ENCODE measurements around the gene GPN3.
"Not testable (repeated sequence)": the region's sequence is repeated elsewhere in the genome, so short reads cannot be mapped to it uniquely, and the experiment has no call there.

Gene GPN3

DNA sequence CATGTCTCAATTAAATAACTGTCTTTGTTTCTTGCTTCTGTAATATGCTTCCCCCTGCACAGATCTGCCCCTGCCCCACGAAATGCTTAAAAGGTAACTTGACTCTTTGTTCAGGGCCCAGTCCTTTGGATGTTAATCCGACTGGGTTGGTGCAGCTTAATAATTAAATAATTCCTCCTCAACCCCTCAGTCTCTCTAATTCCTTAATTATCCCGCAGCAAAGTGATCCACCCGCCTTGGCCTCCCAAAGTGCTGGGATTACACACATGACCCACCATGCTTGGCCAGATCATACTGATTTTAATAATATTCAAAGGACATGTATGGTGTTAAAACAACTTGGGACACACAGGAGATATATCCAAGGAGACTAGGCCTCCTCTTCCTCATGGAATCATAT lies 46.4 kb downstream of the GPN3 start:
- no peaks in the 10 kb centered on the region for H4K20me1 ChIP-seq (ENCODE audit: insufficient read depth, low read length, poor library complexity, severe bottlenecking)

DNA sequence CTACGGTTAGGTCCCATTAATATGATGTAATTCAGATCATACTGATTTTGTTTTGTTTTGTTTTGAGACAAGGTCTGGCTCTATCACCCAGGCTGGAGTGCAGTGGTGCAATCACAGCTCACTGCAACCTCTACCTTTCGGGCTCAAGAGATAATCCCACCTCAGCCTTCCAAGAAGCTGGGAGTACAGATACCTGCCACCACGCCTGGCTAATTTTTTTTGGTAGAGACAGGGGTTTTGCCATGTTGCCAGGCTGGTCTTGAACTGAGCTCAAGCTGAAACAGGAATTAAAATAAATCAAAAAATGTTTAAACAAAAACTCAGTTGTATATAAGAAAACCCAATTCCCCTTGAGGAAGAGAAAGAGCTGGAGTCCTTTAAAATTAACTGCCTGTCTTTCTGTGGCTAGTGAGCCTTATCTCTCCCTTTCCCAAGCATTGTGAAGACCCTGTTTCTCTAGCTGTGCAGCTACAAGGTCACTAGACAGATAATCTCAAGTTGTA lies 46.8 kb downstream of the GPN3 start:
- Histone ChIP-seq H2AFZ (ENCODE audit: low read length) (no peak overlapping the region), H3K4me1 (ENCODE audit: insufficient read depth, low read length, poor library complexity, severe bottlenecking) (no peaks in the 10 kb centered on the region), H3K79me2 (ENCODE audit: insufficient read depth, low read length) (no peaks in the 10 kb centered on the region), H3K27me3 (ENCODE audit: insufficient read depth, low read length, poor library complexity, severe bottlenecking) (no peaks in the 10 kb centered on the region), H3K36me3 (ENCODE audit: insufficient read depth, low read length) (no peaks in the 10 kb centered on the region), H4K20me1 (ENCODE audit: insufficient read depth, low read length, poor library complexity, severe bottlenecking) (no peaks in the 10 kb centered on the region), H3F3A (ENCODE audit: low read depth) (no peaks in the 10 kb centered on the region), H3K4me2 (ENCODE audit: low read depth, low read length, poor library complexity, severe bottlenecking) (no peak overlapping the region), H3K9ac (ENCODE audit: low read depth, low read length, poor library complexity, severe bottlenecking) (no peak overlapping the region), H3K9me2 (replicated peaks; ENCODE audit: low read depth, low read length) (no peaks in the 10 kb centered on the region), H3K9me3 (ENCODE audit: insufficient read depth, low read depth, low read length) (no peaks in the 10 kb centered on the region), H3K4me3 (ENCODE audit: low read length, poor library complexity, severe bottlenecking) (no peak overlapping the region)
- no peak for TF ChIP-seq EZH2phosphoT487 (IDR thresholded peaks at IDR 0.05; ENCODE audit: borderline replicate concordance)
- TF ChIP-seq, protein P1, sequence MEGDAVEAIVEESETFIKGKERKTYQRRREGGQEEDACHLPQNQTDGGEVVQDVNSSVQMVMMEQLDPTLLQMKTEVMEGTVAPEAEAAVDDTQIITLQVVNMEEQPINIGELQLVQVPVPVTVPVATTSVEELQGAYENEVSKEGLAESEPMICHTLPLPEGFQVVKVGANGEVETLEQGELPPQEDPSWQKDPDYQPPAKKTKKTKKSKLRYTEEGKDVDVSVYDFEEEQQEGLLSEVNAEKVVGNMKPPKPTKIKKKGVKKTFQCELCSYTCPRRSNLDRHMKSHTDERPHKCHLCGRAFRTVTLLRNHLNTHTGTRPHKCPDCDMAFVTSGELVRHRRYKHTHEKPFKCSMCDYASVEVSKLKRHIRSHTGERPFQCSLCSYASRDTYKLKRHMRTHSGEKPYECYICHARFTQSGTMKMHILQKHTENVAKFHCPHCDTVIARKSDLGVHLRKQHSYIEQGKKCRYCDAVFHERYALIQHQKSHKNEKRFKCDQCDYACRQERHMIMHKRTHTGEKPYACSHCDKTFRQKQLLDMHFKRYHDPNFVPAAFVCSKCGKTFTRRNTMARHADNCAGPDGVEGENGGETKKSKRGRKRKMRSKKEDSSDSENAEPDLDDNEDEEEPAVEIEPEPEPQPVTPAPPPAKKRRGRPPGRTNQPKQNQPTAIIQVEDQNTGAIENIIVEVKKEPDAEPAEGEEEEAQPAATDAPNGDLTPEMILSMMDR (conservative IDR thresholded peaks at IDR 0.05; ENCODE audit: low read length), result no peak

More for the DNA sequence above, 46.4 kb downstream of the GPN3 start:
- TF ChIP-seq, protein P1 (conservative IDR thresholded peaks at IDR 0.05; ENCODE audit: low read length), result no peak
- TF ChIP-seq EZH2phosphoT487 (IDR thresholded peaks at IDR 0.05; ENCODE audit: borderline replicate concordance), result no peak
- Histone ChIP-seq H3K9me2 (replicated peaks; ENCODE audit: low read depth, low read length) (no peaks in the 10 kb centered on the region), H3K27me3 (ENCODE audit: insufficient read depth, low read length, poor library complexity, severe bottlenecking) (no peaks in the 10 kb centered on the region), H3K36me3 (ENCODE audit: insufficient read depth, low read length) (no peaks in the 10 kb centered on the region), H3K9ac (ENCODE audit: low read depth, low read length, poor library complexity, severe bottlenecking) (no peak overlapping the region), H3K4me3 (ENCODE audit: low read length, poor library complexity, severe bottlenecking) (no peak overlapping the region), H3K4me1 (ENCODE audit: insufficient read depth, low read length, poor library complexity, severe bottlenecking) (no peaks in the 10 kb centered on the region), H3K79me2 (ENCODE audit: insufficient read depth, low read length) (no peaks in the 10 kb centered on the region), H2AFZ (ENCODE audit: low read length) (no peak overlapping the region), H3K4me2 (ENCODE audit: low read depth, low read length, poor library complexity, severe bottlenecking) (no peak overlapping the region), H3F3A (ENCODE audit: low read depth) (no peaks in the 10 kb centered on the region), H3K9me3 (ENCODE audit: insufficient read depth, low read depth, low read length) (no peaks in the 10 kb centered on the region)

DNA sequence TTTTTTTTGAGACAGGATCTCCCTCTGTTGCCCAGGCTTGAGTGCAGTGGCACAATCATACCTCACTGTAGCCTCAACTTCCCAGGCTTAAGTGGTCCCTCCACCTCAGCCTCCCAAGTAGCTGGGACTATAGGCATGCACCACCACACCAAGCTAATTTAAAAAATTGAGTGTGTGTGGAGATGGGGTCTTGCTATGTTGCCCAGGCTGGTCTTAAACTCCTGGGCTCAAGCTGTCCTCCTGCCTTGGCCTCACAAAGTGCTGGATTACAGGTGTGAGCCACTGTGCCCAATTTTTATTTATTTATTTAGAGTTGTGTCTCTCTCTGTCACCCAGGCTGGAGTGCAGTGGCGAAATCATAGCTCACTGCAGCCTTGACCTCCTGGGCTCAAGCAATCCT lies 47.4 kb downstream of the GPN3 start:
- H3K4me1 ChIP-seq (ENCODE audit: insufficient read depth, low read length, poor library complexity, severe bottlenecking); H3K36me3 ChIP-seq (ENCODE audit: insufficient read depth, low read length); H3K79me2 ChIP-seq (ENCODE audit: insufficient read depth, low read length); H3K9ac ChIP-seq (ENCODE audit: low read depth, low read length, poor library complexity, severe bottlenecking); H3K4me3 ChIP-seq (ENCODE audit: low read length, poor library complexity, severe bottlenecking); H3K9me3 ChIP-seq (ENCODE audit: insufficient read depth, low read depth, low read length); H4K20me1 ChIP-seq (ENCODE audit: insufficient read depth, low read length, poor library complexity, severe bottlenecking); H3F3A ChIP-seq (ENCODE audit: low read depth); H3K27me3 ChIP-seq (ENCODE audit: insufficient read depth, low read length, poor library complexity, severe bottlenecking); H2AFZ ChIP-seq (ENCODE audit: low read length); H3K4me2 ChIP-seq (ENCODE audit: low read depth, low read length, poor library complexity, severe bottlenecking); H3K9me2 ChIP-seq (replicated peaks; ENCODE audit: low read depth, low read length): not testable (repeated sequence)

DNA sequence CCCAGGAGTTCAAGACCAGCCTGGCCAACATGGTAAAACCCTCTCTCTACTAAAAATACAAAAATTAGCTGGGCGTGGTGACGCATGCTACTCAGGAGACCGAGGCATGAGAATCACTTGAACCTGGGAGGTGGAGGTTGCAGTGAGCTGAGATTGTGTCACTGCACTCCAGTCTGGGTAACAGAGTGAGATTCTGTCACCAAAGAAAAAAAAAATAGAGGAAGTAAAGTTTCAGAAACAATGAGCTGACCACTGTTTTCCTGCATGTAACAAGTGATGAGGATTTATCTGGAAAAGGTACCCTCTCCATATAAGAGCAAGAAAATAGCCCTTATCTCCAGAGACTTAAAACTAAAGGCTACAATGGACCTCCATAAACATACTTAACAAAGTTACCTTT lies 50.9 kb downstream of the GPN3 start:
- H3K9me3 ChIP-seq (ENCODE audit: insufficient read depth, low read depth, low read length); H3K4me3 ChIP-seq (ENCODE audit: low read length, poor library complexity, severe bottlenecking); H3K27me3 ChIP-seq (ENCODE audit: insufficient read depth, low read length, poor library complexity, severe bottlenecking); H3K79me2 ChIP-seq (ENCODE audit: insufficient read depth, low read length); H3K9ac ChIP-seq (ENCODE audit: low read depth, low read length, poor library complexity, severe bottlenecking); H3K36me3 ChIP-seq (ENCODE audit: insufficient read depth, low read length); H2AFZ ChIP-seq (ENCODE audit: low read length); H3K4me2 ChIP-seq (ENCODE audit: low read depth, low read length, poor library complexity, severe bottlenecking); H4K20me1 ChIP-seq (ENCODE audit: insufficient read depth, low read length, poor library complexity, severe bottlenecking); H3K9me2 ChIP-seq (replicated peaks; ENCODE audit: low read depth, low read length); H3K4me1 ChIP-seq (ENCODE audit: insufficient read depth, low read length, poor library complexity, severe bottlenecking); H3F3A ChIP-seq (ENCODE audit: low read depth): not testable (repeated sequence)

DNA sequence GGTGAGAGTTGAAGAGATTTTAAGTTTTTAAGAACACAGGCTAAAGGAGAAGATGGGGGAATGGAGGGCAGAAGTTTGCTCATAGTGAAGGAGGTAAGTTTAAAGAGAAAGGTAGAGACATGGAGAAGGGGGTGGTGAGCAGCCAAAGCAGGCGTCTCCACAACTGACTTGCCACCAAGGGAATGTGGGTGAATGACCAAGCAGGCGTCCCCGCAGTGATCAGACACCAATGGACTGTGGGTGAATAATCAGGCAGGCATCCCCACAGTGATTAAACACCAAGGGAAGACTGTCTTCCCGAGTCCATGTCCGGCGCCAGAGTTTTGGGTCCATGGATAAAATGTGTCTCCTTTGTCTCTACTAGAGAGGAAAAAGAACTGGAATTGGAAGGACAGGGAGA lies 58.0 kb downstream of the GPN3 start:
- H3K27me3 ChIP-seq (ENCODE audit: insufficient read depth, low read length, poor library complexity, severe bottlenecking); H3K9ac ChIP-seq (ENCODE audit: low read depth, low read length, poor library complexity, severe bottlenecking); H3F3A ChIP-seq (ENCODE audit: low read depth); H4K20me1 ChIP-seq (ENCODE audit: insufficient read depth, low read length, poor library complexity, severe bottlenecking); H3K9me3 ChIP-seq (ENCODE audit: insufficient read depth, low read depth, low read length); H3K4me3 ChIP-seq (ENCODE audit: low read length, poor library complexity, severe bottlenecking); H3K36me3 ChIP-seq (ENCODE audit: insufficient read depth, low read length); H3K79me2 ChIP-seq (ENCODE audit: insufficient read depth, low read length); H3K4me1 ChIP-seq (ENCODE audit: insufficient read depth, low read length, poor library complexity, severe bottlenecking); H3K4me2 ChIP-seq (ENCODE audit: low read depth, low read length, poor library complexity, severe bottlenecking); H3K9me2 ChIP-seq (replicated peaks; ENCODE audit: low read depth, low read length); H2AFZ ChIP-seq (ENCODE audit: low read length): not testable (repeated sequence)

DNA sequence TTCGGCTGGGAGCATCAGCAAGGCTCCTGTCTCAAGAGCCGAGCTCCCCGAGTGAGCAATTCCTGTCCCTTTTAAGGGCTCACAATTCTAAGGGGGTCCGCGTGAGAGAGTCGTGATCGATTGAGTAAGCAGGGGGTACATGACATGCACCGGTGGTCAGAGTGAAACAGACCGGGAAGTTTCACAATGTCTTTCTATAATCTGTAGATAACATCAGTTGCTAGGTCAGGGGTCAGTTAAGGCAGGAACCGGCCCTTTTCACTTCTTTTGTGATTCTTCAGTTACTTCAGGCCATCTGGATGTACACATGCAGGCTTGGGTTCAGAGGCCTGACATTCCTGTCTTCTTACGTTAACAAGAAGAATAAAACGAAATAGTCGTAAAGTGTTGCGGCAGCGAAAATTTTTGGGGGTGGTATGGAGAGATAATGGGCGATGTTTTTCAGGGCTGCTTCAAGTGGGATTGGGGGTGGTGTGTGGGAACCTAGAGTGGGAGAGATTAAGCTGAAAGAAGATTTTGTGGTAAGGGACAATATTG lies 62.9 kb downstream of the GPN3 start:
- H3K4me3 ChIP-seq (ENCODE audit: low read length, poor library complexity, severe bottlenecking); H3F3A ChIP-seq (ENCODE audit: low read depth); H3K4me2 ChIP-seq (ENCODE audit: low read depth, low read length, poor library complexity, severe bottlenecking); H3K9ac ChIP-seq (ENCODE audit: low read depth, low read length, poor library complexity, severe bottlenecking); H3K27me3 ChIP-seq (ENCODE audit: insufficient read depth, low read length, poor library complexity, severe bottlenecking); H4K20me1 ChIP-seq (ENCODE audit: insufficient read depth, low read length, poor library complexity, severe bottlenecking); H2AFZ ChIP-seq (ENCODE audit: low read length); H3K9me2 ChIP-seq (replicated peaks; ENCODE audit: low read depth, low read length); H3K36me3 ChIP-seq (ENCODE audit: insufficient read depth, low read length); H3K9me3 ChIP-seq (ENCODE audit: insufficient read depth, low read depth, low read length): not testable (repeated sequence)
- peaks cover 33% of the 10 kb centered on the region for H3K79me2 ChIP-seq (ENCODE audit: insufficient read depth, low read length)
- peaks cover 11% of the 10 kb centered on the region for H3K4me1 ChIP-seq (ENCODE audit: insufficient read depth, low read length, poor library complexity, severe bottlenecking)

Data from Loucy (cell line).